T47D (cell line): ENCODE results near the gene CACNA2D4.
A peak's percentile ranks its signal among the peaks of the same experiment; 100 is the strongest.

ENCODE experiments used
- DNase-seq, 2 experiments: peaks; one replicate each; pipeline versions ENCODE4 v3.0.0 to v3.0.0-alpha.2; 2011 to 2012; ENCODE audit warnings: low read depth in 1 of 2, low spot score in 1 of 2
- JUND ChIP-seq: IDR thresholded peaks from 2 replicates; pipeline ENCODE4 v1.6.1; 2012; ENCODE audit warnings: low read depth
- in situ Hi-C: cut with HindIII; loops from 2 replicates; pipeline ENCODE4 v1.10.0; 2016; ENCODE audit warnings: low sequenced_read_pairs, low pct_unique_long_range_greater_than_20kb

Gene CACNA2D4

DNA sequence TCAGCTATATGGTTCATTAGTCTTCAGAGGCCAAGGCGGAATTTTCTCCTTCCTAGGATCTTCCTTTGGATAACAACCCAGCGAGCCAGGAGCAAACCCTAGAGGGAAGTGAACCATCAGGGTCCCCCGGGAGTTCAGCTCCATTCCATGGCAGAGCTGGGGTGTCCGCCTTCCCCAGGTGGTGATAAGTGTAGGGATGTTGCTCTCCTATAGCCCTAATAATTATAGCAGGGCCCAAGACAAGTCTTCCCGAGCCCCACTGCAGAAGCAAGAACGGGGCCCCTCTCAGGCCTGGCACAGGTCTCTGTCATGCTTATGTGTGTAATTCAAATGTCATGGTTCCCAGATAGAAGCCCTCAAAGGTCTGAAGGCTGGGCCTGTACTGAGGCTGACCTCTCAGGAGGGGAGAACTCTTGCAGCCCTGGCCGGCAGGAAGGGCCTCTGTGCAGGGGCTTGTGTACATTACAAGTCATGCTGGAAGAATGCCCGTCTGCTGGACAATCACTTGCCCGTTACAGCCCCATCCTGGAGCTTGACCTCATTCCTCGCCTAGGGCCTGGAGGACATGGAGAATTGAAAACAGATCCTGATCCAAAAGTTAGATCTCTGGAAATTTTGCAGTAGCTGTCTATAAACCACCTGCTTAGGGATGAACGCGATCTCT is 80.8 kb downstream of the CACNA2D4 start:
- no peak for DNase-seq
- no peak for TF ChIP-seq JUND
- in situ Hi-C loops = no loop called here

DNA sequence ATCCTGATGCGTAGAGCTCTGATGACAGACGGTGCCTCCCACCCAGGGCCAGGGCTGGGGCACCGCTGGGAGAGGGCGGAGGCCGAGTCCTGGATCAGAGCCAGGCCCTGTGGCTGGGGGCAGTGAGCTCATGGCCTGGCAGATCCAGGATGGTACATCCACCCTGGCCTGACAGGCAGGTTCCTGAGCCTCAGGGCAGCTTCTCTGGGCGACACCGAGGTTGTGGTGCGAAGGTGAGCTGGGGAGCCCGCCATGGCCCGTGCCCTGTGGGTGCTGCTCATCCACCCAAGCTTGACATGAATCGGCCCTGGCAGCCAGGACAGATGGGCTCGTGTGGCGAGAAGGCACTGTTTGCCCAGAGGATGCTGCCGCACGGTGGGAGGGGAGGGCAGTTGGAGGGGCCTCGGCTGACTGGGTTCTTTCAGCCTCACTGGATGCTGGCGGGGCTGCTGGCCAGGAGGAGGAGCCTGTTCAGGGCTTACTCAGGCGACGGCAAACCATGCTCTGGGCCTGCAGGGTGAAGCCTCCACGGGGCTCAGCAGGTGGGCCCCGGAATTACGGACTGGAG is 81.5 kb downstream of the CACNA2D4 start:
- in situ Hi-C loops = no loop called here
- DNase-seq = peak; percentile 30 to 42
- TF ChIP-seq JUND = no peak

- in situ Hi-C loops = no loop called here
- no peak for TF ChIP-seq JUND
- no peak for DNase-seq
These were observed 82.1 kb downstream of the CACNA2D4 start for GRCh38 chr12:1836241-1836803.

DNA sequence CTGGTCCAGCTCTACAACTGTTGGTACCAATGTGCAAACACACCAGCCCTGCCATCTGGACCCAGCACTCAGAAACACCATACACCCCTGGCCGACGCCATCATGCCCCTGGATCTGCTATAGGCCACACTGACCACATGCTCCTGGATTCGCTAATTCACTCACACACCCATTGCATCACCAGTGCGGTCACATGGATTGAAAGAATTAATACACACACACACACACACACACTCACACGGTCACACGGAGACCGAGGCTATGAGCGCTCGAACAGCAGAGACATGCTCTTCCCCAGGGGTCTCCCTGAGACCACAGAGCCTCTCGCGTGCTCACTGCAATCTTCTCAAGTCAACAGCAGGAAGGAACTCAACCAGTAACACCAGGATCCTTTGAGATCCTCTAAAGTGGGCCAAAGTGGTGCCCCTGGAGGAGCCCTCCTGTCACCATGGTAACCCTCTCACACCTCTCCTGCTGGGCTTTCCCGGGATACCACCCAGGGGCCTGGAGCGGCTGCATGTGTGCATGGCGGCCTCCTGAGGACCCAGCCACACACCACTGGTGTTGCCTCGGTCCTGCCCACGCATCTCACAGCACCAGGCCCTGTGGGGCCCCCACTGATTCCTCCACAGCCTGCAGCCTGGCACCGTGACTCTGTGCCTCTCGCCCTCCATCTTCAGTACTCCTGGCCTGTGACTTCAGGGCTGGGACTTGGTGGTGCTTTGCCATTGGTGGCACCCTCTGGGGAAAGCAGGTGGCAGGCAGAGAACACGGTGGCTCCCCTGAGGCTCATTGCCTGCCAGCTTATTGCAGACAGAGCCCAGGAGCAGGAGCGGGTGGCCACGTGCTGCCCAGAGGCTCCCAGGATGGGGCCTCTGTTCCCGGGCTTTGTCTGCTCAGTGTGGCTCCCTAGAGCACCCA is 83.0 kb downstream of the CACNA2D4 start:
- no peak for DNase-seq
- in situ Hi-C loops = no loop called here
- no peak for TF ChIP-seq JUND

DNA sequence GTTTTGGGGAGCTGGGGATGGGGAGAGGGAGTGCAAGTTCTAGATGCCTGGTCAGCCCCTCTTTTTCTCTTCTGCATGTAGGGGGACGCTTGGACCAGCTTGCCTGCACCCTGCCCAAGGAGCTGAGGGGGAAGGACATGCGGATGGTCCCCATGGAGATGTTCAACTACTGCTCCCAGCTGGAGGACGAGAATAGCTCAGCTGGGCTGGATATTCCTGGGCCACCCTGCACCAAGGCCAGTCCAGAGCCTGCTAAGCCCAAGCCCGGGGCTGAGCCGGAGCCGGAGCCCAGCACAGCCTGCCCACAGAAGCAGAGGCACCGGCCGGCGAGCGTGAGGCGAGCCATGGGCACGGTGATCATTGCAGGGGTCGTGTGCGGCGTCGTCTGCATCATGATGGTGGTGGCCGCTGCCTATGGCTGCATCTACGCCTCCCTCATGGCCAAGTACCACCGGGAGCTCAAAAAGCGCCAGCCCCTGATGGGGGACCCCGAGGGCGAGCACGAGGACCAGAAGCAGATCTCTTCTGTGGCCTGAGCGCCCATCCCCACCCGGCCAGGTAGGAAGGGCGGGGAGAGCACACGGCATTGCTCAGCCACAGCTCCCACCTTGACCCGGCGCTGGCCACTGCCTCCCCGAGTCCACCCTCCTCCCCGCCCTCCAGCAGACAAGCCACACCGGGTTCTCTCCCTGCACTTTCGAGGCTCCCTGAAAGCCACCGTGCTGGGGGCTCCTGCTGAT is 84.1 kb downstream of the CACNA2D4 start:
- DNase-seq = no peak
- in situ Hi-C loops = no loop called here
- no peak for TF ChIP-seq JUND

- no peak for TF ChIP-seq JUND
- in situ Hi-C loops = no loop called here
- DNase-seq = no peak
These were observed 84.8 kb downstream of the CACNA2D4 start for GRCh38 chr12:1833596-1834028.

GRCh38 chr12:1832801-1833595 is 85.5 kb downstream of the CACNA2D4 start:
- in situ Hi-C loops = no loop called here
- TF ChIP-seq JUND = no peak
- DNase-seq = no peak

- no peak for TF ChIP-seq JUND
- in situ Hi-C loops = no loop called here
These were observed 87.2 kb downstream of the CACNA2D4 start for GRCh38 chr12:1830981-1831963.

GRCh38 chr12:1830401-1830845 is 88.0 kb downstream of the CACNA2D4 start:
- in situ Hi-C loops = no loop called here
- no peak for TF ChIP-seq JUND
- no peak for DNase-seq

More at GRCh38 chr12:1830981-1831963, 87.2 kb downstream of the CACNA2D4 start:
- DNase-seq = peak; percentile 94 to 96

DNA sequence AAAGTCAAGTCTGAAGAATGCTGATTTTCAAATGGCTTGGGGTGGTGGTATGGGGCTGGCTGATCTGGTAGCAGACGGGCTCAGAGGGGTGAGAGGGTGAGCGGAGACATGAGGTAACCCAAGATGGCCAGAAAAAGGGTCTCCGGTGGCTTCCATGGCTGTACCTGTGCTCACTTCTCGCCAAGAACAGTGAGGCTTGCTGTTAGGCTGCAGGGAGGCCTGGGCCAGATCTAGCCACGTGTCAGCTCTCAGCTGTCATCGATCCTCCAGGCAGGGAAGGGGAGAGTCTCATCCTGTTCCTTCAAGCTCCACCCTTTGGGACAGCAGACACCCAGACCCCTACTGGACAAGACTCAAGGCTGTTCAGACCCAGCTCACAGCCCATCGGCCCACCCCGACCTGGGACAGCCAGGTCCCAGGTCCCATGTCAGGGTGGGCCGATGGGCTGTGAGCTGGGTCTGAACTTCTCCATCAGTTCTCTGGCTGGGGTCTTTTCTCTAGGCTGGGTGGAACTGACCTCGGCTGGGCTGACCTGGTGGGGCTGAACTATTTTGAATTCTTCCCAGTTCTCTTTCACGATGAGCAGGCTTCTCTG is 89.0 kb downstream of the CACNA2D4 start:
- in situ Hi-C loops = no loop called here
- TF ChIP-seq JUND = no peak

More for the DNA sequence above, 89.0 kb downstream of the CACNA2D4 start:
- DNase-seq = no peak
